Neural cell (in vitro differentiated cells): ENCODE results near the gene MLLT10.

ENCODE experiments used
- EP300 ChIP-seq: fragments of 450-650 bp; conservative IDR thresholded peaks from 2 replicates; pipeline ENCODE4 v1.6.1; 2014; ENCODE audit warnings: antibody characterized with exemption, mild to moderate bottlenecking, moderate library complexity; ENCODE audit not compliant: poor library complexity, severe bottlenecking
- POLR2AphosphoS5 ChIP-seq: IDR thresholded peaks from 2 replicates; pipeline ENCODE4 v1.6.1; 2012
- RAD21 ChIP-seq: fragments of 450-650 bp; conservative IDR thresholded peaks from 2 replicates; pipeline ENCODE4 v1.6.1; 2014; ENCODE audit warnings: antibody characterized with exemption, mild to moderate bottlenecking, moderate library complexity
- REST ChIP-seq: IDR thresholded peaks from 2 replicates; pipeline ENCODE4 v1.6.1; 2012; ENCODE audit warnings: borderline replicate concordance
- TF ChIP-seq, protein P1 (sequence below): fragments of 450-650 bp; IDR thresholded peaks from 2 replicates; pipeline ENCODE4 v1.5.1; 2014; ENCODE audit warnings: antibody characterized with exemption, mild to moderate bottlenecking, moderate library complexity; ENCODE audit not compliant: poor library complexity, severe bottlenecking

DNA sequence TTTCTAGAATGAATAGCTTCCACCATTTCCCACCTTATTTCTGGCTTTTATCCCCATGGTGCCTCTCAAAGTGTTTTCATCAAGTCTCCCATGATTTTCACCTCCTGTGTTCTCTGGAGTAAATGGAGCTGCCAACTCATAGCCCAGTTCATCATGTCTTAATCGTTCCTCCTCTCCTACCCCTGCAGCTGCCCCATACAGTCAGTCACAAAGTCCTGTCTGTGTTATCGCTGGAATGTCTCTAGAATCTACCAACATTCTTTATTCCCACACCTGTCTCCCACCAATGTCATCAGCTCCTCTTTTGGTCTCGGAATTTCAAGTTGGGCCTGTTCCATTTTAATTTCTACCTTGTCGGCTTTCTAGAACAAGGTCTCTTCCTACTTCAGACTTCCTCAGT, 178.9 kb downstream of the MLLT10 start:
- TF ChIP-seq, protein P1, sequence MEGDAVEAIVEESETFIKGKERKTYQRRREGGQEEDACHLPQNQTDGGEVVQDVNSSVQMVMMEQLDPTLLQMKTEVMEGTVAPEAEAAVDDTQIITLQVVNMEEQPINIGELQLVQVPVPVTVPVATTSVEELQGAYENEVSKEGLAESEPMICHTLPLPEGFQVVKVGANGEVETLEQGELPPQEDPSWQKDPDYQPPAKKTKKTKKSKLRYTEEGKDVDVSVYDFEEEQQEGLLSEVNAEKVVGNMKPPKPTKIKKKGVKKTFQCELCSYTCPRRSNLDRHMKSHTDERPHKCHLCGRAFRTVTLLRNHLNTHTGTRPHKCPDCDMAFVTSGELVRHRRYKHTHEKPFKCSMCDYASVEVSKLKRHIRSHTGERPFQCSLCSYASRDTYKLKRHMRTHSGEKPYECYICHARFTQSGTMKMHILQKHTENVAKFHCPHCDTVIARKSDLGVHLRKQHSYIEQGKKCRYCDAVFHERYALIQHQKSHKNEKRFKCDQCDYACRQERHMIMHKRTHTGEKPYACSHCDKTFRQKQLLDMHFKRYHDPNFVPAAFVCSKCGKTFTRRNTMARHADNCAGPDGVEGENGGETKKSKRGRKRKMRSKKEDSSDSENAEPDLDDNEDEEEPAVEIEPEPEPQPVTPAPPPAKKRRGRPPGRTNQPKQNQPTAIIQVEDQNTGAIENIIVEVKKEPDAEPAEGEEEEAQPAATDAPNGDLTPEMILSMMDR, result no peak
- no peak for TF ChIP-seq REST
- no peak for TF ChIP-seq RAD21
- no peak for TF ChIP-seq POLR2AphosphoS5
- no peak for TF ChIP-seq EP300
